ENCODE measurements around the gene ARHGAP24. TPM values are rescaled to one million over a fixed set of nuclear protein-coding genes. Genes with fewer than 3 reads are reported as not detected.
A peak's percentile ranks its signal among the peaks of the same experiment; 100 is the strongest.
"Not testable (repeated sequence)": the region's sequence is repeated elsewhere in the genome, so short reads cannot be mapped to it uniquely, and the experiment has no call there.

Gene ARHGAP24
- total and polyA plus RNA-seq, 7 donors = 0.46 to 40.4 (median 23.1) TPM

DNA sequence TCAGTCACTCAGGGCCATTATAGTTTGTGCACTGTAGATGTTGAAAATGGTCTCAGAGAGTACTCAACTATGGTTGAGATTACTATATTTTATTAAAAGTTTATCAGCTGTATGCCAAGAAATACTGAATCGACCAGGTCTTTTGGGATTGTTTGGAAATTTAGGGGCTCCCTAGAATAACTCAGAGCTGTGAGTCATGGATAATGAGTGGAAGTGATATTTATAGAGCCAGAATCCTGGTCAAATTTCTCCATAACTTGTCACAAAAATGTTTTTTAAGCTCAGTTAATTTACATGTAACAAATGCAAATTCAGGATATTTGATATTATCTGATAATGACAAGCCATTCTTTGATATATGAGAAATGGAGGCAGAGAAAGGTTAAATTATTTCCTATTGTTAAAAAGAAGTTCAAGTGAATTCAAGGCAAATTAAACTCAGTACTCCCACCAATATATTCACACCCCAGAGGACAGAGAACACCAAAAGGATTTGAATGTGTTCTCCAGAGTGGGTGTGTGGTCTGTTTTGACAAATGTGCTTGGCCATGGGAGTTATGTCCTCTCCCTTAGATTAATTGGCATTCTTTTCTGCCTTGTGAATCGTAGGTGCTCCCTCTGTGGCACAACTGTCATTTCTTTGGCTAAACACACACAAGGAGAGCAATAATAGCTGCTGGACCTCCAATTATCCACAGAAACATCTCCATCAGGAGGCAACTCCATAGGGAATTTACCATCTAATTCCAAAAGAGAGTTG is 37.7 kb downstream of the ARHGAP24 start:
- no peak for DNase-seq
- Histone ChIP-seq H3K4me3 (no peak overlapping the region), H3K27me3 (no peaks in the 10 kb centered on the region), H3K27ac (no peak overlapping the region), H3K4me1 (no peaks in the 10 kb centered on the region), H3K36me3 (no peaks in the 10 kb centered on the region), H3K9me3 (no peaks in the 10 kb centered on the region)
- WGBS, 2 donors = 58 to 81% methylated on average over 2 of the region's 2 CpGs
- intact Hi-C loops (cut with DNase I) = no loop called here
- no peak for TF ChIP-seq POLR2AphosphoS5 (IDR thresholded peaks at IDR 0.05)
- no peak for TF ChIP-seq CTCF (IDR thresholded peaks at IDR 0.05)
- TF ChIP-seq POLR2A (IDR thresholded peaks at IDR 0.05) = no peak
- no peak for TF ChIP-seq EP300 (IDR thresholded peaks at IDR 0.05)

DNA sequence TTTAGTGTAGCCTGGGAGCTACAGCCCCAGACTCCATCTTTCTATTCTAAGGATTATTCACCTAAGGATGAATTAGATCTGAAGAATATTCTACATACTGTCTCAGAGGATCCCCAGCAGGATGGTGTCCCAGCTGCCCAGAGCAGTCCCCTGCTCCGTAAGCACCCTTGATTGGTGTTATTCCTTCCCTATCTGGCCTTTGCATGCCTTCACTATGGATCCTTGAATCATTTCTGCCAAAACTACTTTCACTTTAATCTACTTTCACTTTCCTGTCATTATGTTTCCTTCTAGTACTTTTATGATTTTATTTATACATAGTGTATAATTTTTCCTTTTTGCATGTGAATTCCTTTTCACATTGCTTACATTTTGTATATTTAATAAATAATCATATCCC is 39.2 kb downstream of the ARHGAP24 start:
- 7 to 54% methylated on average over 1 of the region's 1 CpG for WGBS, 2 donors
- Histone ChIP-seq H3K36me3 (no peaks in the 10 kb centered on the region), H3K27me3 (no peaks in the 10 kb centered on the region), H3K27ac (peak overlapping the region in 1 of 4 donors; percentile 12), H3K4me3 (peak overlapping the region in 1 of 4 donors; percentile 14), H3K4me1 (no peaks in the 10 kb centered on the region), H3K9me3 (no peaks in the 10 kb centered on the region)
- DNase-seq = no peak
- intact Hi-C loops (cut with DNase I) = no loop called here
- TF ChIP-seq EP300 (IDR thresholded peaks at IDR 0.05) = no peak

DNA sequence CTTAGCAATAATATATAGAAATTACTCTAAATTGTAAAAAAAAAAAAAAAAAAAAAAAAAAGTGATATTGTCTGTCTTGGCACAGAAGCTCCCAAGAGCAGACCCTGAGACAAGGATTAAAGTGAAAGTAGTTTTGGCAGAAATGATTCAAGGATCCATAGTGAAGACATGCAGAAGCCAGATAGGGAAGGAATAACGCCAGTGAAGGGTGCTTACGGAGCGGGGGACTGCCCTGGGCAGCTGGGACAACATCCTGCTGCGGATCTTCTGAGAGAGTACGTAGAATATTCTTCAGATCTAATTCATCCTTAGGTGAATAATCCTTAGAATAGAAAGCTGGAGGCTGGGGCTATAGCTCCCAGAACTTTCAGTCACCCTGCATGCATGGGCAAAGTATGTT is 39.8 kb downstream of the ARHGAP24 start:
- Histone ChIP-seq H3K4me3 (peak overlapping the region in 1 of 4 donors; percentile 14), H3K36me3 (no peaks in the 10 kb centered on the region)
- 79 to 85% methylated on average over 5 of the region's 5 CpGs for WGBS, 2 donors

GRCh38 chr4:85515701-85516100 is 40.8 kb downstream of the ARHGAP24 start:
- no peaks in the 10 kb centered on the region for H3K36me3 ChIP-seq
- no peaks in the 10 kb centered on the region for H3K4me1 ChIP-seq
- H3K9me3 ChIP-seq = no peaks in the 10 kb centered on the region
- WGBS, 2 donors = 31 to 45% methylated on average over 1 of the region's 1 CpG
- no peak overlapping the region for H3K27ac ChIP-seq
- TF ChIP-seq CTCF (IDR thresholded peaks at IDR 0.05) = no peak
- TF ChIP-seq POLR2AphosphoS5 (IDR thresholded peaks at IDR 0.05) = no peak
- no peak for TF ChIP-seq EP300 (IDR thresholded peaks at IDR 0.05)
- no peak for TF ChIP-seq POLR2A (IDR thresholded peaks at IDR 0.05)
- H3K27me3 ChIP-seq = no peaks in the 10 kb centered on the region
- no peak overlapping the region for H3K4me3 ChIP-seq
- DNase-seq = no peak
- intact Hi-C loops (cut with DNase I) = no loop called here

More for the DNA sequence above, 39.8 kb downstream of the ARHGAP24 start:
- intact Hi-C loops (cut with DNase I) = no loop called here
- no peak overlapping the region for H3K27ac ChIP-seq
- no peak for TF ChIP-seq POLR2A (IDR thresholded peaks at IDR 0.05)
- no peak for TF ChIP-seq CTCF (IDR thresholded peaks at IDR 0.05)
- no peak for TF ChIP-seq EP300 (IDR thresholded peaks at IDR 0.05)
- no peak for TF ChIP-seq POLR2AphosphoS5 (IDR thresholded peaks at IDR 0.05)
- H3K4me1 ChIP-seq = no peaks in the 10 kb centered on the region
- no peak for DNase-seq
- H3K27me3 ChIP-seq = no peaks in the 10 kb centered on the region
- H3K9me3 ChIP-seq = no peaks in the 10 kb centered on the region

- H3K4me1 ChIP-seq; H3K27ac ChIP-seq; intact Hi-C loops (cut with DNase I); H3K4me3 ChIP-seq; H3K36me3 ChIP-seq; H3K27me3 ChIP-seq; DNase-seq; H3K9me3 ChIP-seq: not testable (repeated sequence)
- WGBS, 2 donors = 96 to 98% methylated on average over 3 of the region's 3 CpGs
Observed at GRCh38 chr4:85518526-85518925, 43.6 kb downstream of the ARHGAP24 start.
